ENCODE data around the gene ELMO1. TPM values are rescaled to one million over a fixed set of nuclear protein-coding genes. Genes with fewer than 3 reads are reported as not detected.

Gene ELMO1
- total RNA-seq, 1 donor from 2014 or later, result 60.1 TPM

- intact Hi-C loops (cut with DNase I), result no loop called here
- Histone ChIP-seq H3K4me1 (no peaks in the 10 kb centered on the region), H3K36me3 (peaks cover 15% of the 10 kb centered on the region), H3K4me3 (no peak overlapping the region), H3K27ac (no peak overlapping the region), H3K9me3 (no peaks in the 10 kb centered on the region), H3K27me3 (ENCODE audit: low read depth) (no peaks in the 10 kb centered on the region)
- DNase-seq (no peak), ATAC-seq (no peak)
- no peak for TF ChIP-seq CTCF (IDR thresholded peaks at IDR 0.05)
These were observed 223.9 kb downstream of the ELMO1 start for GRCh38 chr7:37224746-37225145.

- peaks cover 15% of the 10 kb centered on the region for H3K4me1 ChIP-seq
- intact Hi-C loops (cut with DNase I), result no loop called here
- no peaks in the 10 kb centered on the region for H3K9me3 ChIP-seq
- H3K4me3 ChIP-seq, result no peak overlapping the region
- peaks cover 15% of the 10 kb centered on the region for H3K36me3 ChIP-seq
- TF ChIP-seq CTCF (IDR thresholded peaks at IDR 0.05), result no peak
- ATAC-seq (peak in 1 of 2 donors; percentile 35), DNase-seq (no peak)
- H3K27ac ChIP-seq, result no peak overlapping the region
- no peaks in the 10 kb centered on the region for H3K27me3 ChIP-seq (ENCODE audit: low read depth)
These were observed 228.0 kb downstream of the ELMO1 start for GRCh38 chr7:37220664-37221063.

DNA sequence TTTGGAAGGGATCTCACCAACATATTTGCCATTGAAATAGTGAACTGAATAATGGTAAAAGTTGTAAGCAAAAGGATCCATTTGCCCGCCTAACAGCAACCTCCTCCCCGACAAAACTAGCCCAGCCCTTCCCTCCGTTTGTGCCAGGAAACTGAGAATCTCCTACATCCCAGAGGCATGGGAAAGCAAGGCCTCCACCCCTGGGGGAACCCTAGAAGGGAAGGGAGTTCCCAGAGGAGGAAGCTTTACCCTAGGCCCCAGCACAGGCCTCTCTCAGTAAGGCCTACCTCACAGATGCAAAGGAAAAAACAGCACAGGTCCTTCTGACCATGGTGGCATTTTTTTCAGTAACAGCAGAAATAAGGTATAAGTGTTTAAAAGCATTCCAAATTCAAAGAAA lies 229.7 kb downstream of the ELMO1 start:
- intact Hi-C loops (cut with DNase I), result loop anchor here (10.0 kb wide), 1 partner anchor 286 kb away; no protein-coding TSS in a partner anchor
- Histone ChIP-seq H3K27me3 (ENCODE audit: low read depth) (no peaks in the 10 kb centered on the region), H3K27ac (no peak overlapping the region), H3K36me3 (peaks cover 15% of the 10 kb centered on the region), H3K4me1 (peaks cover 17% of the 10 kb centered on the region), H3K9me3 (no peaks in the 10 kb centered on the region), H3K4me3 (no peak overlapping the region)
- DNase-seq (no peak), ATAC-seq (no peak)
- TF ChIP-seq CTCF (IDR thresholded peaks at IDR 0.05), result no peak

DNA sequence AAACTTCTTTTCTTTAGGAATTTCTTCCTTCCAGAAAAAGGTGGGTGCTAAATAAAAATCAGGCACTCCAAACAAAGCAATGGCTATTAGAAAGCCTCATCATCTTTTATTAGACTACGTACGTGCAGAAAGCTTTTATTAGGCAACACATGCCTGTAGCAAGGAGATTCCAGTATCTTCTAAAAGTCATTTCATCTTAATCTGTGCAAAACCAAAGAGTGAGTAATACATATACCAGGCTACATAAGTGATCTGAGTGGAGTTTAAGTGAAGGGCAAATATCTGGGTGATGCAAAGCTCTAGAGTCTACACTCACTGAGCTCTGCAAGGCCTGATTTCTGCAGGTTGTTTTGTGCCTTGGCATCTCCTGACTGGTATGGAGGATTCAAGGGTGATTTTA lies 231.7 kb downstream of the ELMO1 start:
- intact Hi-C loops (cut with DNase I), result loop anchor here (10.0 kb wide), 1 partner anchor 288 kb away; no protein-coding TSS in a partner anchor
- Histone ChIP-seq H3K36me3 (peaks cover 6% of the 10 kb centered on the region), H3K27ac (no peak overlapping the region), H3K9me3 (no peaks in the 10 kb centered on the region), H3K4me3 (no peak overlapping the region), H3K4me1 (peaks cover 22% of the 10 kb centered on the region), H3K27me3 (ENCODE audit: low read depth) (no peaks in the 10 kb centered on the region)
- ATAC-seq (no peak), DNase-seq (no peak)
- TF ChIP-seq CTCF (IDR thresholded peaks at IDR 0.05), result no peak

- no peak for DNase-seq
- Histone ChIP-seq H3K9me3 (no peaks in the 10 kb centered on the region), H3K27ac (no peak overlapping the region), H3K36me3 (peaks cover 3% of the 10 kb centered on the region), H3K4me3 (no peak overlapping the region), H3K4me1 (peaks cover 27% of the 10 kb centered on the region), H3K27me3 (ENCODE audit: low read depth) (no peaks in the 10 kb centered on the region)
- intact Hi-C loops (cut with DNase I), result loop anchor here (10.0 kb wide), 1 partner anchor 288 kb away; no protein-coding TSS in a partner anchor
- no peak for TF ChIP-seq CTCF (IDR thresholded peaks at IDR 0.05)
- no peak for ATAC-seq
These were observed 232.4 kb downstream of the ELMO1 start for GRCh38 chr7:37216156-37216852.

All from lower lobe of right lung (tissue), 2 donors.